Activated T-cell treated with anti-CD3 and anti-CD28 coated beads, Interleukin-2, amount 50 U/mL, for 72 hours (primary cell): ENCODE data around the gene FAM110D. TPM values are rescaled to one million over a fixed set of nuclear protein-coding genes. Genes with fewer than 3 reads are reported as not detected.

Experiments used
- ATAC-seq, 2 donors: fragments of 150-1000 bp; cut with Tn5 transposase; replicated peaks in 1 of 2; 2 replicates each; pipeline ENCODE4 v1.10.0; 2021; ENCODE audit warnings: moderate library complexity in 2 of 2, mild to moderate bottlenecking in 1 of 2
- DNase-seq, 2 donors: peaks; one replicate each; pipeline ENCODE4 v3.0.0; 2021 to 2022; ENCODE audit warnings: mixed read lengths in 1 of 2
- H3K27ac Mint-ChIP-seq: one replicate; pipeline ENCODE4 v1.8.0; 2022; ENCODE audit warnings: mild to moderate bottlenecking, moderate library complexity, mixed read lengths
- H3K27me3 Mint-ChIP-seq: one replicate; pipeline ENCODE4 v1.8.0; 2022; ENCODE audit warnings: low read depth, mixed read lengths
- H3K36me3 Mint-ChIP-seq, 2 donors: one replicate each; pipeline ENCODE4 v1.8.0; 2022; ENCODE audit warnings: mixed read lengths in 2 of 2, mild to moderate bottlenecking in 1 of 2; ENCODE audit not compliant: insufficient read depth in 2 of 2
- H3K4me1 Mint-ChIP-seq: one replicate; pipeline ENCODE4 v1.8.0; 2022; ENCODE audit warnings: low read depth, mixed read lengths
- H3K4me3 Mint-ChIP-seq, 2 donors: one replicate each; pipeline ENCODE4 v1.8.0; 2022; ENCODE audit warnings: mild to moderate bottlenecking in 2 of 2, mixed read lengths in 2 of 2, moderate library complexity in 2 of 2
- H3K9me3 Mint-ChIP-seq, 2 donors: one replicate each; pipeline ENCODE4 v1.8.0; 2022; ENCODE audit warnings: mixed read lengths in 2 of 2
- total RNA-seq, 2 donors: library from RNA; stranded (reverse); gene quantifications; one replicate each; pipeline ENCODE4 v1.2.3, GENCODE V29; 2022

FAM110D gene
- total RNA-seq, 2 donors from 2014 or later = not detected

GRCh38 chr1:26124418-26125331, 34.2 kb upstream of the FAM110D start:
- Mint-ChIP-seq H3K4me3 (peak overlapping the region; percentile 34 to 77), H3K27ac (peak overlapping the region; percentile 86), H3K36me3 (peaks cover 0 to 1% of the 10 kb centered on the region in 2 donors), H3K27me3 (no peaks in the 10 kb centered on the region), H3K4me1 (peaks cover 71% of the 10 kb centered on the region), H3K9me3 (no peaks in the 10 kb centered on the region)
- no peak for ATAC-seq
- no peak for DNase-seq

- DNase-seq (no peak), ATAC-seq (no peak)
- Mint-ChIP-seq H3K9me3 (no peaks in the 10 kb centered on the region), H3K27ac (peak overlapping the region; percentile 86), H3K4me1 (peaks cover 68% of the 10 kb centered on the region), H3K4me3 (peak overlapping the region; percentile 77 to 80), H3K27me3 (no peaks in the 10 kb centered on the region), H3K36me3 (peaks cover 0 to 1% of the 10 kb centered on the region in 2 donors)
Measured at GRCh38 chr1:26125382-26125781, 33.5 kb upstream of the FAM110D start.

- ATAC-seq = no peak
- H3K4me3 Mint-ChIP-seq = peak overlapping the region; percentile 80 to 82
- no peaks in the 10 kb centered on the region for H3K27me3 Mint-ChIP-seq
- peaks cover 68% of the 10 kb centered on the region for H3K4me1 Mint-ChIP-seq
- peak overlapping the region; percentile 72 for H3K27ac Mint-ChIP-seq
- no peak for DNase-seq
- peaks cover 0 to 1% of the 10 kb centered on the region in 2 donors for H3K36me3 Mint-ChIP-seq
- no peaks in the 10 kb centered on the region for H3K9me3 Mint-ChIP-seq
Measured at GRCh38 chr1:26125946-26126320, 32.9 kb upstream of the FAM110D start.

GRCh38 chr1:26126321-26127084, 32.4 kb upstream of the FAM110D start:
- Mint-ChIP-seq H3K4me3 (peak overlapping the region; percentile 80 to 82), H3K27me3 (no peaks in the 10 kb centered on the region), H3K27ac (peak overlapping the region; percentile 72), H3K36me3 (peaks cover 0 to 1% of the 10 kb centered on the region in 2 donors), H3K4me1 (peaks cover 68% of the 10 kb centered on the region), H3K9me3 (no peaks in the 10 kb centered on the region)
- DNase-seq (peak; percentile 50 to 51), ATAC-seq (peak; percentile 90 to 93)

GRCh38 chr1:26127235-26128163, 31.4 kb upstream of the FAM110D start:
- Mint-ChIP-seq H3K36me3 (peaks cover 0 to 1% of the 10 kb centered on the region in 2 donors), H3K27ac (peak overlapping the region; percentile 39), H3K9me3 (no peaks in the 10 kb centered on the region), H3K4me1 (peaks cover 66% of the 10 kb centered on the region), H3K4me3 (peak overlapping the region; percentile 79 to 80), H3K27me3 (no peaks in the 10 kb centered on the region)
- ATAC-seq (no peak), DNase-seq (no peak)

- H3K27ac Mint-ChIP-seq = no peak overlapping the region
- DNase-seq (no peak), ATAC-seq (no peak)
- no peaks in the 10 kb centered on the region for H3K9me3 Mint-ChIP-seq
- H3K36me3 Mint-ChIP-seq = peaks cover 0 to 4% of the 10 kb centered on the region in 2 donors
- H3K27me3 Mint-ChIP-seq = no peaks in the 10 kb centered on the region
- H3K4me1 Mint-ChIP-seq = peaks cover 48% of the 10 kb centered on the region
- no peak overlapping the region for H3K4me3 Mint-ChIP-seq
Measured at GRCh38 chr1:26129778-26130177, 29.1 kb upstream of the FAM110D start.

- Mint-ChIP-seq H3K9me3 (no peaks in the 10 kb centered on the region), H3K4me3 (no peak overlapping the region), H3K4me1 (peaks cover 39% of the 10 kb centered on the region), H3K36me3 (peaks cover 0 to 5% of the 10 kb centered on the region in 2 donors), H3K27me3 (no peaks in the 10 kb centered on the region), H3K27ac (no peak overlapping the region)
- no peak for ATAC-seq
- no peak for DNase-seq
Measured at GRCh38 chr1:26130695-26131094, 28.2 kb upstream of the FAM110D start.

GRCh38 chr1:26132128-26132833, 26.6 kb upstream of the FAM110D start:
- DNase-seq = no peak
- H3K9me3 Mint-ChIP-seq = no peaks in the 10 kb centered on the region
- no peak for ATAC-seq
- H3K4me1 Mint-ChIP-seq = peaks cover 23% of the 10 kb centered on the region
- H3K4me3 Mint-ChIP-seq = no peak overlapping the region
- H3K27me3 Mint-ChIP-seq = no peaks in the 10 kb centered on the region
- H3K36me3 Mint-ChIP-seq = peaks cover 0 to 5% of the 10 kb centered on the region in 2 donors
- H3K27ac Mint-ChIP-seq = no peak overlapping the region

- Mint-ChIP-seq H3K36me3 (peaks cover 0 to 5% of the 10 kb centered on the region in 2 donors), H3K27ac (no peak overlapping the region), H3K4me1 (peaks cover 18% of the 10 kb centered on the region), H3K27me3 (no peaks in the 10 kb centered on the region), H3K9me3 (no peaks in the 10 kb centered on the region), H3K4me3 (no peak overlapping the region)
- DNase-seq (no peak), ATAC-seq (no peak)
Measured at GRCh38 chr1:26132834-26133167, 26.1 kb upstream of the FAM110D start.

- H3K36me3 Mint-ChIP-seq = peaks cover 0 to 5% of the 10 kb centered on the region in 2 donors
- no peaks in the 10 kb centered on the region for H3K27me3 Mint-ChIP-seq
- ATAC-seq = no peak
- no peak overlapping the region for H3K27ac Mint-ChIP-seq
- no peak overlapping the region for H3K4me3 Mint-ChIP-seq
- no peak for DNase-seq
- H3K4me1 Mint-ChIP-seq = peaks cover 12% of the 10 kb centered on the region
- H3K9me3 Mint-ChIP-seq = no peaks in the 10 kb centered on the region
Measured at GRCh38 chr1:26134466-26134865, 24.4 kb upstream of the FAM110D start.

GRCh38 chr1:26138974-26139558, 19.8 kb upstream of the FAM110D start:
- Mint-ChIP-seq H3K4me1 (peaks cover 6% of the 10 kb centered on the region), H3K4me3 (no peak overlapping the region), H3K27me3 (no peaks in the 10 kb centered on the region), H3K36me3 (peaks cover 0 to 4% of the 10 kb centered on the region in 2 donors), H3K9me3 (no peaks in the 10 kb centered on the region), H3K27ac (no peak overlapping the region)
- ATAC-seq = no peak
- DNase-seq = no peak

- no peak overlapping the region for H3K27ac Mint-ChIP-seq
- no peaks in the 10 kb centered on the region for H3K9me3 Mint-ChIP-seq
- H3K4me3 Mint-ChIP-seq = no peak overlapping the region
- H3K4me1 Mint-ChIP-seq = peaks cover 6% of the 10 kb centered on the region
- H3K27me3 Mint-ChIP-seq = no peaks in the 10 kb centered on the region
- ATAC-seq = no peak
- H3K36me3 Mint-ChIP-seq = no peaks in the 10 kb centered on the region
- no peak for DNase-seq
Measured at GRCh38 chr1:26142159-26142558, 16.7 kb upstream of the FAM110D start.
